Endodermal cell (in vitro differentiated cells): ENCODE data around the gene SLC13A3. TPM values are rescaled to one million over a fixed set of nuclear protein-coding genes. Genes with fewer than 3 reads are reported as not detected.

Source experiments
- DNase-seq: peaks from one replicate; pipeline ENCODE4 v3.0.0-alpha.2; 2017
- H3K27ac ChIP-seq: 2 replicates; pipeline ENCODE4 v1.5.1; 2013; ENCODE audit warnings: mild to moderate bottlenecking, low read depth, low read length, moderate library complexity
- H3K27me3 ChIP-seq: 2 replicates; pipeline ENCODE4 v1.6.1; 2013; ENCODE audit warnings: mild to moderate bottlenecking, low read length, moderate library complexity; ENCODE audit not compliant: insufficient read depth, control insufficient read depth, poor library complexity, severe bottlenecking
- H3K36me3 ChIP-seq: 2 replicates; pipeline ENCODE4 v1.7.0; 2013; ENCODE audit warnings: mild to moderate bottlenecking, low read length, moderate library complexity; ENCODE audit not compliant: control insufficient read depth, insufficient read depth
- H3K4me1 ChIP-seq: one replicate; pipeline ENCODE4 v1.7.0; 2013; ENCODE audit warnings: low read length; ENCODE audit not compliant: control insufficient read depth, insufficient read depth
- H3K4me3 ChIP-seq: 2 replicates; pipeline ENCODE4 v1.5.1; 2013; ENCODE audit warnings: mild to moderate bottlenecking, low read length, moderate library complexity
- H3K9ac ChIP-seq: 2 replicates; pipeline ENCODE4 v1.6.1; 2013; ENCODE audit warnings: mild to moderate bottlenecking, low read length, moderate library complexity; ENCODE audit not compliant: poor library complexity, severe bottlenecking; ENCODE audit errors: extremely low read depth
- H3K9me3 ChIP-seq: 2 replicates; pipeline ENCODE4 v1.6.1; 2013; ENCODE audit warnings: mild to moderate bottlenecking, low read length, moderate library complexity; ENCODE audit not compliant: control insufficient read depth
- H3K27ac Mint-ChIP-seq: 2 replicates; pipeline ENCODE4 v1.8.0; 2020; ENCODE audit warnings: mixed read lengths
- H3K27me3 Mint-ChIP-seq: 2 replicates; pipeline ENCODE4 v1.8.0; 2021; ENCODE audit warnings: mild to moderate bottlenecking, mixed read lengths; ENCODE audit not compliant: insufficient read depth
- H3K36me3 Mint-ChIP-seq: 2 replicates; pipeline ENCODE4 v1.8.0; 2020; ENCODE audit warnings: low read depth, mixed read lengths
- H3K4me1 Mint-ChIP-seq: 2 replicates; pipeline ENCODE4 v1.8.0; 2020; ENCODE audit warnings: mixed read lengths
- H3K4me3 Mint-ChIP-seq: 2 replicates; pipeline ENCODE4 v1.8.0; 2020; ENCODE audit warnings: mild to moderate bottlenecking, moderate library complexity, mixed read lengths
- H3K9me3 Mint-ChIP-seq: 2 replicates; pipeline ENCODE4 v1.8.0; 2020; ENCODE audit warnings: mild to moderate bottlenecking, mixed read lengths
- CTCF ChIP-seq: fragments of 200-600 bp; sonication (generic); conservative IDR thresholded peaks from 2 replicates; pipeline ENCODE4 v1.5.0; 2021; ENCODE audit warnings: antibody characterized with exemption, mild to moderate bottlenecking
- WGBS, 2 experiments: methylation state at CpG; one replicate each; pipeline versions ENCODE4 v1.1.5 to v1.1.7; 2013; ENCODE audit warnings: missing lambda C conversion rate in 2 of 2, mixed read lengths in 1 of 2; ENCODE audit not compliant: insufficient coverage in 1 of 2, insufficient read length in 1 of 2; 5-methylcytosine and 5-hydroxymethylcytosine counted together
- total RNA-seq, 2 donors: library from RNA; stranded (reverse); fragmentation: NEBNext Ultra II Directional in 1 of 2; extraction: Animal tissue kit (Norgen Biotek cat#: 25700) in 1 of 2; gene quantifications; 2 replicates in 1 of 2; 3 replicates in 1 of 2; pipeline ENCODE4 v1.2.1, GENCODE V29; 2021

Gene SLC13A3
- total RNA-seq, 2 donors from 2014 or later, result 7.3 to 9.0 TPM

GRCh38 chr20:46618316-46619100, 32.8 kb downstream of the SLC13A3 start:
- peaks cover 8% of the 10 kb centered on the region for H3K27me3 Mint-ChIP-seq
- no peak overlapping the region for H3K27ac Mint-ChIP-seq
- 91 to 96% methylated on average over 6 to 7 of the region's 7 CpGs for WGBS, 2 experiments
- H3K36me3 Mint-ChIP-seq, result no peaks in the 10 kb centered on the region
- H3K9me3 Mint-ChIP-seq, result peaks cover 2% of the 10 kb centered on the region
- Histone ChIP-seq H3K4me1 (peaks cover 7% of the 10 kb centered on the region), H3K36me3 (no peaks in the 10 kb centered on the region), H3K27ac (no peak overlapping the region), H3K4me3 (no peak overlapping the region), H3K9me3 (peaks cover 14% of the 10 kb centered on the region), H3K9ac (no peak overlapping the region), H3K27me3 (no peaks in the 10 kb centered on the region)
- DNase-seq, result peak; percentile 6
- no peak overlapping the region for H3K4me3 Mint-ChIP-seq
- no peak for TF ChIP-seq CTCF
- peaks cover 24% of the 10 kb centered on the region for H3K4me1 Mint-ChIP-seq

GRCh38 chr20:46614503-46614902, 36.8 kb downstream of the SLC13A3 start:
- Mint-ChIP-seq H3K27ac (no peak overlapping the region), H3K4me1 (peaks cover 7% of the 10 kb centered on the region), H3K9me3 (peaks cover 2% of the 10 kb centered on the region), H3K27me3 (peaks cover 8% of the 10 kb centered on the region), H3K4me3 (no peak overlapping the region), H3K36me3 (no peaks in the 10 kb centered on the region)
- WGBS, 2 experiments, result 100% methylated on average over 1 of the region's 1 CpG; no CpG with 5 or more reads in 1 of the 2 experiments
- Histone ChIP-seq H3K9me3 (peaks cover 11% of the 10 kb centered on the region), H3K27me3 (no peaks in the 10 kb centered on the region), H3K36me3 (no peaks in the 10 kb centered on the region), H3K4me3 (no peak overlapping the region), H3K27ac (no peak overlapping the region), H3K4me1 (peaks cover 2% of the 10 kb centered on the region), H3K9ac (no peak overlapping the region)
- DNase-seq, result no peak
- TF ChIP-seq CTCF, result no peak

GRCh38 chr20:46610145-46610544, 41.1 kb downstream of the SLC13A3 start:
- peaks cover 6% of the 10 kb centered on the region for H3K4me1 ChIP-seq
- no peak overlapping the region for H3K4me3 ChIP-seq
- no peak overlapping the region for H3K27ac Mint-ChIP-seq
- 92 to 100% methylated on average over 2 of the region's 2 CpGs for WGBS, 2 experiments
- H3K36me3 ChIP-seq, result no peaks in the 10 kb centered on the region
- DNase-seq, result no peak
- peaks cover 5% of the 10 kb centered on the region for H3K27me3 Mint-ChIP-seq
- H3K9me3 ChIP-seq, result no peaks in the 10 kb centered on the region
- TF ChIP-seq CTCF, result no peak
- H3K9me3 Mint-ChIP-seq, result peaks cover 1% of the 10 kb centered on the region
- no peak overlapping the region for H3K4me3 Mint-ChIP-seq
- H3K27me3 ChIP-seq, result no peaks in the 10 kb centered on the region
- no peak overlapping the region for H3K9ac ChIP-seq
- peaks cover 14% of the 10 kb centered on the region for H3K4me1 Mint-ChIP-seq
- no peaks in the 10 kb centered on the region for H3K36me3 Mint-ChIP-seq
- H3K27ac ChIP-seq, result no peak overlapping the region
